HepG2 (cell line): ENCODE measurements around the gene STK10.

Source experiments
- EZH2 ChIP-seq: conservative IDR thresholded peaks from 2 replicates; pipeline ENCODE4 v1.6.1; 2012; ENCODE audit warnings: mild to moderate bottlenecking, low read depth, low read length, moderate library complexity
- HDAC1 ChIP-seq: sonication (generic); formaldehyde crosslinking; IDR thresholded peaks from 2 replicates; pipeline ENCODE4 v1.5.1; 2020; ENCODE audit warnings: mild to moderate bottlenecking, missing genetic modification reagents
- MYNN ChIP-seq: sonication (generic); formaldehyde crosslinking; IDR thresholded peaks from 2 replicates; pipeline ENCODE4 v1.4.0; 2020; ENCODE audit warnings: mild to moderate bottlenecking, low read depth, missing genetic modification reagents
- POLR2A ChIP-seq, 2 experiments: IDR thresholded peaks; 2 replicates each; pipeline ENCODE4 v1.6.1; 2011; ENCODE audit warnings: low read depth in 2 of 2, low read length in 2 of 2, mild to moderate bottlenecking in 1 of 2, moderate library complexity in 1 of 2; ENCODE audit not compliant: insufficient read depth in 1 of 2
- RFXAP ChIP-seq: sonication (generic); formaldehyde crosslinking; IDR thresholded peaks from 2 replicates; pipeline ENCODE4 v1.4.0; 2020; ENCODE audit warnings: missing genetic modification reagents, borderline replicate concordance
- SRF ChIP-seq: IDR thresholded peaks from 2 replicates; pipeline ENCODE4 v1.6.1; 2011; ENCODE audit warnings: mild to moderate bottlenecking, low read depth, low read length, moderate library complexity
- TCF7 ChIP-seq: sonication (generic); IDR thresholded peaks from 2 replicates; pipeline ENCODE4 v1.6.1; 2016; ENCODE audit warnings: antibody characterized with exemption, low read depth
- XRCC5 ChIP-seq: fragments of 200-400 bp; formaldehyde crosslinking; optimal IDR thresholded peaks from 2 replicates; pipeline ENCODE3; 2017; ENCODE audit warnings: mild to moderate bottlenecking, low read length
- YY1 ChIP-seq: IDR thresholded peaks from 2 replicates; pipeline ENCODE4 v1.6.1; 2011; ENCODE audit warnings: low read length, low read depth, moderate library complexity, mild to moderate bottlenecking; ENCODE audit not compliant: insufficient read depth, insufficient replicate concordance
- ZNF235 ChIP-seq: sonication (generic); formaldehyde crosslinking; IDR thresholded peaks from 2 replicates; pipeline ENCODE4 v1.8.1; 2023; ENCODE audit warnings: mild to moderate bottlenecking, missing genetic modification reagents, borderline replicate concordance
- TF ChIP-seq, protein P1 (sequence below): conservative IDR thresholded peaks from 2 replicates; pipeline ENCODE4 v1.6.1; 2018; ENCODE audit warnings: missing genetic modification reagents
- TF ChIP-seq, protein P2 (sequence below), 2 experiments: sonication (generic) in 1 of 2; formaldehyde crosslinking in 1 of 2; IDR thresholded peaks; 2 replicates each; pipeline versions ENCODE4 v1.4.0 to v1.6.1; 2018 to 2020; ENCODE audit warnings: missing genetic modification reagents in 2 of 2, borderline replicate concordance in 1 of 2, low read depth in 1 of 2, mild to moderate bottlenecking in 1 of 2, missing biosample characterization in 1 of 2
- TF ChIP-seq, protein P3 (sequence below), 2 experiments: IDR thresholded peaks; 2 replicates each; pipeline ENCODE4 v1.6.1; 2011 to 2012; ENCODE audit warnings: low read length in 2 of 2, borderline replicate concordance in 1 of 2, low read depth in 1 of 2, mild to moderate bottlenecking in 1 of 2, moderate library complexity in 1 of 2

DNA sequence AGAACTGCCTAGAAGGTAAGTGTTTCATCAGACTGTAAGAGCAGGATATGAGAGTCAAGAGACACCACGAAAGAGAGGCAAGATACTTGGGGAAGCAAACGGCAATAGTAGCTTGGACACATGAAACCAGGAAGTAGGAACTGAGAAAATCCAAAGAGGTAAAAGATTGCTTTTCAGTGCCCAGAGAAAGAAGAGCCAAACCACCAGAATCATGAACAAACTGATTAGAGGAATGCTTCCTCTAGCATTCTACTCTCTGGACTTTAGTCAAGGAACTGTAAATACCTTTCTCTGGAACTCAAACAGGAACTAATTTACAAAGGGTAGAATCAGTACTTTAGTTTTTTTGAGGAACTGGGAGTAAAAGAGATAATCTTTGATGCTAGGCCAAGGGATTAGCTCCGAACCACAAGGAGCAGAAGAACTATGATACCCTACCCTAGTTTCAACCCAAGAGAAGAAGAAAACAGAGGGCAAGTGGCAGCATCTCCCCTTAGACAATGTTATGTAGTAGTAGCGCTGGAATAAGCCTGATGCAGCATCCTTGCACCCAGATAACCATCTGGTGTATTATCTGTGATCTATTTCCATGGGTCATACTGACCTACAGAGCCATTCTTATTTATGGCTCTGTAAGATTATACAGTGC lies 47.2 kb upstream of the STK10 start:
- no peak for TF ChIP-seq SRF
- no peak for TF ChIP-seq XRCC5
- no peak for TF ChIP-seq ZNF235 (CRISPR knock-in tag)
- no peak for TF ChIP-seq EZH2
- TF ChIP-seq HDAC1 (CRISPR knock-in tag): no peak
- TF ChIP-seq POLR2A (IDR thresholded peaks at IDR 0.05; ENCODE audit: insufficient read depth in 1 of 2, low read depth in 2 of 2, low read length in 2 of 2): no peak
- TF ChIP-seq YY1: no peak
- TF ChIP-seq MYNN: no peak
- TF ChIP-seq, protein P1, sequence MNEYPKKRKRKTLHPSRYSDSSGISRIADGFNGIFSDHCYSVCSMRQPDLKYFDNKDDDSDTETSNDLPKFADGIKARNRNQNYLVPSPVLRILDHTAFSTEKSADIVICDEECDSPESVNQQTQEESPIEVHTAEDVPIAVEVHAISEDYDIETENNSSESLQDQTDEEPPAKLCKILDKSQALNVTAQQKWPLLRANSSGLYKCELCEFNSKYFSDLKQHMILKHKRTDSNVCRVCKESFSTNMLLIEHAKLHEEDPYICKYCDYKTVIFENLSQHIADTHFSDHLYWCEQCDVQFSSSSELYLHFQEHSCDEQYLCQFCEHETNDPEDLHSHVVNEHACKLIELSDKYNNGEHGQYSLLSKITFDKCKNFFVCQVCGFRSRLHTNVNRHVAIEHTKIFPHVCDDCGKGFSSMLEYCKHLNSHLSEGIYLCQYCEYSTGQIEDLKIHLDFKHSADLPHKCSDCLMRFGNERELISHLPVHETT: no peak
- TF ChIP-seq, protein P2, sequence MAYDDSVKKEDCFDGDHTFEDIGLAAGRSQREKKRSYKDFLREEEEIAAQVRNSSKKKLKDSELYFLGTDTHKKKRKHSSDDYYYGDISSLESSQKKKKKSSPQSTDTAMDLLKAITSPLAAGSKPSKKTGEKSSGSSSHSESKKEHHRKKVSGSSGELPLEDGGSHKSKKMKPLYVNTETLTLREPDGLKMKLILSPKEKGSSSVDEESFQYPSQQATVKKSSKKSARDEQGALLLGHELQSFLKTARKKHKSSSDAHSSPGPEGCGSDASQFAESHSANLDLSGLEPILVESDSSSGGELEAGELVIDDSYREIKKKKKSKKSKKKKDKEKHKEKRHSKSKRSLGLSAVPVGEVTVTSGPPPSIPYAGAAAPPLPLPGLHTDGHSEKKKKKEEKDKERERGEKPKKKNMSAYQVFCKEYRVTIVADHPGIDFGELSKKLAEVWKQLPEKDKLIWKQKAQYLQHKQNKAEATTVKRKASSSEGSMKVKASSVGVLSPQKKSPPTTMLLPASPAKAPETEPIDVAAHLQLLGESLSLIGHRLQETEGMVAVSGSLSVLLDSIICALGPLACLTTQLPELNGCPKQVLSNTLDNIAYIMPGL (CRISPR knock-in tag; IDR thresholded peaks at IDR 0.05; ENCODE audit: borderline replicate concordance in 1 of 2, low read depth in 1 of 2): no peak
- TF ChIP-seq, protein P3, sequence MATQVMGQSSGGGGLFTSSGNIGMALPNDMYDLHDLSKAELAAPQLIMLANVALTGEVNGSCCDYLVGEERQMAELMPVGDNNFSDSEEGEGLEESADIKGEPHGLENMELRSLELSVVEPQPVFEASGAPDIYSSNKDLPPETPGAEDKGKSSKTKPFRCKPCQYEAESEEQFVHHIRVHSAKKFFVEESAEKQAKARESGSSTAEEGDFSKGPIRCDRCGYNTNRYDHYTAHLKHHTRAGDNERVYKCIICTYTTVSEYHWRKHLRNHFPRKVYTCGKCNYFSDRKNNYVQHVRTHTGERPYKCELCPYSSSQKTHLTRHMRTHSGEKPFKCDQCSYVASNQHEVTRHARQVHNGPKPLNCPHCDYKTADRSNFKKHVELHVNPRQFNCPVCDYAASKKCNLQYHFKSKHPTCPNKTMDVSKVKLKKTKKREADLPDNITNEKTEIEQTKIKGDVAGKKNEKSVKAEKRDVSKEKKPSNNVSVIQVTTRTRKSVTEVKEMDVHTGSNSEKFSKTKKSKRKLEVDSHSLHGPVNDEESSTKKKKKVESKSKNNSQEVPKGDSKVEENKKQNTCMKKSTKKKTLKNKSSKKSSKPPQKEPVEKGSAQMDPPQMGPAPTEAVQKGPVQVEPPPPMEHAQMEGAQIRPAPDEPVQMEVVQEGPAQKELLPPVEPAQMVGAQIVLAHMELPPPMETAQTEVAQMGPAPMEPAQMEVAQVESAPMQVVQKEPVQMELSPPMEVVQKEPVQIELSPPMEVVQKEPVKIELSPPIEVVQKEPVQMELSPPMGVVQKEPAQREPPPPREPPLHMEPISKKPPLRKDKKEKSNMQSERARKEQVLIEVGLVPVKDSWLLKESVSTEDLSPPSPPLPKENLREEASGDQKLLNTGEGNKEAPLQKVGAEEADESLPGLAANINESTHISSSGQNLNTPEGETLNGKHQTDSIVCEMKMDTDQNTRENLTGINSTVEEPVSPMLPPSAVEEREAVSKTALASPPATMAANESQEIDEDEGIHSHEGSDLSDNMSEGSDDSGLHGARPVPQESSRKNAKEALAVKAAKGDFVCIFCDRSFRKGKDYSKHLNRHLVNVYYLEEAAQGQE (IDR thresholded peaks at IDR 0.05; ENCODE audit: borderline replicate concordance in 1 of 2, low read depth in 1 of 2, low read length in 2 of 2): no peak
- 0 out of 2 replicates have a peak, but pooled peaks have one; percentile 29 for TF ChIP-seq TCF7
- no peak for TF ChIP-seq RFXAP (CRISPR knock-in tag)
